Liver (tissue), 3 donors: Measurements from ENCODE around the gene RGS3.

Source experiments
- ATF3 ChIP-seq: IDR thresholded peaks from 2 replicates; pipeline ENCODE4 v1.6.1; 2016; ENCODE audit warnings: antibody characterized with exemption
- CTCF ChIP-seq: fragments of 150-350 bp; IDR thresholded peaks from 2 replicates; pipeline ENCODE4 v1.5.1; 2017; ENCODE audit warnings: improper control_type of control experiment, low read depth, low read length; ENCODE audit not compliant: missing input control
- EGR1 ChIP-seq, 2 donors: IDR thresholded peaks; 2 replicates each; pipeline ENCODE4 v1.6.1; 2016 to 2018; ENCODE audit warnings: antibody characterized with exemption in 2 of 2, low read depth in 2 of 2
- FOXA1 ChIP-seq: IDR thresholded peaks from 2 replicates; pipeline ENCODE4 v1.6.1; 2016; ENCODE audit warnings: antibody characterized with exemption
- HNF4A ChIP-seq, 2 donors: conservative IDR thresholded peaks; 2 replicates each; pipeline ENCODE4 v1.6.1; 2016; ENCODE audit warnings: antibody characterized with exemption in 2 of 2, mild to moderate bottlenecking in 2 of 2
- HNF4G ChIP-seq: IDR thresholded peaks from 2 replicates; pipeline ENCODE4 v1.6.1; 2016; ENCODE audit warnings: antibody characterized with exemption
- RAD21 ChIP-seq, 2 donors: IDR thresholded peaks; 2 replicates each; pipeline ENCODE4 v1.6.1; 2016; ENCODE audit warnings: antibody characterized with exemption in 2 of 2, mild to moderate bottlenecking in 2 of 2
- REST ChIP-seq: IDR thresholded peaks from 2 replicates; pipeline ENCODE4 v1.6.1; 2016; ENCODE audit warnings: antibody characterized with exemption, mild to moderate bottlenecking
- TAF1 ChIP-seq: conservative IDR thresholded peaks from 2 replicates; pipeline ENCODE4 v1.6.1; 2016; ENCODE audit warnings: antibody characterized with exemption, mild to moderate bottlenecking
- YY1 ChIP-seq: IDR thresholded peaks from 2 replicates; pipeline ENCODE4 v1.6.1; 2016; ENCODE audit warnings: antibody characterized with exemption, mild to moderate bottlenecking
- ZBTB33 ChIP-seq: IDR thresholded peaks from 2 replicates; pipeline ENCODE4 v1.6.1; 2016; ENCODE audit warnings: antibody characterized with exemption
- donor health status: healthy.
- donor health status: healthy.

GRCh38 chr9:113471143-113471542, 7.6 kb downstream of the RGS3 start:
- no peak for TF ChIP-seq CTCF
- TF ChIP-seq ZBTB33 = no peak
- no peak for TF ChIP-seq TAF1
- no peak for TF ChIP-seq YY1
- TF ChIP-seq RAD21 (IDR thresholded peaks at IDR 0.05) = no peak
- TF ChIP-seq ATF3 = no peak
- no peak for TF ChIP-seq HNF4A (conservative IDR thresholded peaks at IDR 0.05)
- no peak for TF ChIP-seq REST
- TF ChIP-seq HNF4G = no peak
- no peak for TF ChIP-seq EGR1 (IDR thresholded peaks at IDR 0.05; ENCODE audit: low read depth in 2 of 2)
- TF ChIP-seq FOXA1 = no peak
